ENCODE results near the gene STK24. TPM values are rescaled to one million over a fixed set of nuclear protein-coding genes. Genes with fewer than 3 reads are reported as not detected.

The STK24 gene
- total and polyA plus RNA-seq, 10 of the 15 experiments (the other 5 are each of a cell fraction or from before 2014, with no cell fraction given): 7.5 to 115 (median 52.9) TPM

DNA sequence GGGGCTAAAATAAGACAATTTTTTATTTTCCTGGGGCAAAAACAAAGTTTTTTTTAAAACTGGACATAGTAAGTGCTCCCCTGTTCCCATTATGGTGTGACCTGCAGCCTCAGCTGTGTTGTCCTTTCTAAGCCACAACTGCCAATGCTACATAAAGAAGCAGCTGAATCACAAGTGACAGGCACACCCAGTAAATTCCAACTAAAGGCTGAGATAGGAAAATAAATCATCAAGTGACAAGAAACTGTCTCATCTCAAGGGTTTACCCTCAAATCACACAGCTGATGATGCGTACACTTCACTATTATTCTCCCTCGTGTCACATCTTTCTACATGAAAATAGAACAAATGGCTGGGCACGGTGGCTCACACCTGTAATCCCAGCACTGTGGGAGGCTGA, 28.7 kb downstream of the STK24 start:
- intact Hi-C loops (cut with micrococcal nuclease; ENCODE audit: unreplicated experiment) (no loop called here), in situ Hi-C loops (cut with MboI) (no loop called here)
- ChIA-PET RAD21 (ENCODE audit: unreplicated experiment) (interaction anchor here (1.0 to 3.3 kb wide), 3 partner anchors 16 to 346 kb away, joined by 3 to 10 read pairs (median 3); no protein-coding TSS in a partner anchor), CTCF (interaction anchor here (0.8 kb wide), 1 partner anchor 19 kb away, joined by 3 read pairs; no protein-coding TSS in a partner anchor), POLR2A (interaction anchor here (1.9 to 2.3 kb wide), 3 partner anchors 9 to 32 kb away, joined by 5 to 9 read pairs (median 8); no protein-coding TSS in a partner anchor), SMC1A (ENCODE audit: uncharacterized antibody, unreplicated experiment) (interaction anchor here (0.6 to 2.9 kb wide), 8 partner anchors 8 to 567 kb away, joined by 3 to 17 read pairs (median 4); no protein-coding TSS in a partner anchor)
- Histone ChIP-seq H3K27me3 (replicated peaks in 1 of 2; ENCODE audit: control insufficient read depth in 2 of 2, insufficient read depth in 2 of 2, low read length in 1 of 2) (no peaks in the 10 kb centered on the region), H3K36me3 (ENCODE audit: control insufficient read depth in 2 of 2, insufficient read depth in 2 of 2, low read length in 1 of 2) (peaks cover 4 to 12% of the 10 kb centered on the region in 2 experiments; a peak in 3 of 4 replicates), H3K4me3 (no peak overlapping the region), H4K20me1 (ENCODE audit: control insufficient read depth, insufficient read depth) (peaks cover 15% of the 10 kb centered on the region), H3K27ac (ENCODE audit: control insufficient read depth, insufficient read depth) (no peak overlapping the region), H3K9ac (ENCODE audit: control insufficient read depth, insufficient read depth, low read length) (no peak overlapping the region), H3K9me3 (replicated peaks; ENCODE audit: control insufficient read depth, insufficient read depth, low read length) (no peaks in the 10 kb centered on the region; the same call in 2 of the 3 replicates), H3K79me2 (ENCODE audit: control insufficient read depth, insufficient read depth, low read length) (peaks cover 81% of the 10 kb centered on the region), H3K4me2 (ENCODE audit: control insufficient read depth, insufficient read depth) (no peak overlapping the region), H3K4me1 (ENCODE audit: control insufficient read depth, insufficient read depth, low read length) (peaks cover 39% of the 10 kb centered on the region), H2AFZ (ENCODE audit: control insufficient read depth, low read depth, low read length) (no peak overlapping the region)
- FAIRE-seq (no peak), ATAC-seq (no peak), DNase-seq (ENCODE audit: low read depth, low spot score) (no peak)
- BruUV-seq (replicated peaks): no TSS peak
- TF ChIP-seq MAX (IDR thresholded peaks at IDR 0.05; ENCODE audit: low read depth, low read length): no peak
- WGBS (ENCODE audit: insufficient coverage, insufficient replicate concordance, low lambda C conversion rate, missing lambda C conversion rate): 97% methylated on average over 3 of the region's 3 CpGs

DNA sequence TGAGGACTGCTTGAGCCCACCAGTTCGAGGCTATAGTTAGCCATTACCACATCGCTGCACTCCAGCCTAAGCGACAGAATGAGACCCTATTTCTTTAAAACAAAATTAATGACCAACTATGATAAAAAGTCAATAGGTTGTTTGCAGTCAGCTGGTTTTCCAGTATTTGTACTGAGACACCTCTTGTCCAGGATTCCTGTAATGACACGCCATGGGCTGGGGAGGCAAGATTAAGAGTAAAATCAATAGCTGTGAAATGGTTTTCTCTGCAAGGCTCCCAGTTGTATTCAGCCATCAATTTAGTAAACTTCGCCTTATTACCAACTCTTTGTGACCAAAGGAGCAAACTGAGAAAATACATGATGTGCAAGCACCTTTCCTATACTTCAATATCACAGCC, 29.5 kb downstream of the STK24 start:
- FAIRE-seq: no peak
- Histone ChIP-seq H3K4me1 (ENCODE audit: control insufficient read depth, insufficient read depth, low read length) (peaks cover 47% of the 10 kb centered on the region), H3K27me3 (replicated peaks in 1 of 2; ENCODE audit: control insufficient read depth in 2 of 2, insufficient read depth in 2 of 2, low read length in 1 of 2) (no peaks in the 10 kb centered on the region), H3K36me3 (ENCODE audit: control insufficient read depth in 2 of 2, insufficient read depth in 2 of 2, low read length in 1 of 2) (peaks cover 3 to 12% of the 10 kb centered on the region in 2 experiments; a peak in 3 of 4 replicates), H3K9ac (ENCODE audit: control insufficient read depth, insufficient read depth, low read length) (no peak overlapping the region), H4K20me1 (ENCODE audit: control insufficient read depth, insufficient read depth) (peaks cover 12% of the 10 kb centered on the region), H3K79me2 (ENCODE audit: control insufficient read depth, insufficient read depth, low read length) (peaks cover 81% of the 10 kb centered on the region), H3K4me2 (ENCODE audit: control insufficient read depth, insufficient read depth) (no peak overlapping the region), H3K27ac (ENCODE audit: control insufficient read depth, insufficient read depth) (no peak overlapping the region), H3K4me3 (no peak overlapping the region), H3K9me3 (replicated peaks; ENCODE audit: control insufficient read depth, insufficient read depth, low read length) (no peaks in the 10 kb centered on the region; the same call in 2 of the 3 replicates), H2AFZ (ENCODE audit: control insufficient read depth, low read depth, low read length) (no peak overlapping the region)
- TF ChIP-seq POLR2AphosphoS5 (IDR thresholded peaks at IDR 0.05; ENCODE audit: low read length) (no peak), EZH2 (IDR thresholded peaks at IDR 0.05; ENCODE audit: borderline replicate concordance, control insufficient read depth, low read depth, low read length) (no peak)
- 98% methylated on average over 5 of the region's 5 CpGs for WGBS (ENCODE audit: insufficient coverage, insufficient replicate concordance, low lambda C conversion rate, missing lambda C conversion rate)
- in situ Hi-C loops (cut with MboI) (no loop called here), intact Hi-C loops (cut with micrococcal nuclease; ENCODE audit: unreplicated experiment) (no loop called here)
- ChIA-PET RAD21 (ENCODE audit: unreplicated experiment) (interaction anchor here (1.0 to 3.3 kb wide), 2 partner anchors 17 to 23 kb away, joined by 3 to 10 read pairs; no protein-coding TSS in a partner anchor), POLR2A (interaction anchor here (1.2 to 2.3 kb wide), 3 partner anchors 10 to 31 kb away, joined by 3 to 8 read pairs (median 5); no protein-coding TSS in a partner anchor), SMC1A (ENCODE audit: uncharacterized antibody, unreplicated experiment) (interaction anchor here (0.8 to 2.4 kb wide), 7 partner anchors 9 to 264 kb away, joined by 3 to 6 read pairs (median 3); no protein-coding TSS in a partner anchor), CTCF (interaction anchor here (1.6 kb wide), 1 partner anchor 11 kb away, joined by 3 read pairs; no protein-coding TSS in a partner anchor)
- BruUV-seq (replicated peaks): no TSS peak
- DNase-seq (ENCODE audit: low read depth, low spot score): no peak
- ATAC-seq: no peak
